ENCODE measurements around the gene SLC9A7. TPM values are rescaled to one million over a fixed set of nuclear protein-coding genes. Genes with fewer than 3 reads are reported as not detected.

Gene SLC9A7
- total RNA-seq, 1 donor from 2014 or later: 30.6 TPM

GRCh38 chrX:46620505-46620904 is 138.4 kb downstream of the SLC9A7 start:
- DNase-seq (ENCODE audit: low spot score in 2 of 2): no peak
- no peak for FAIRE-seq

GRCh38 chrX:46618947-46619346 is 140.0 kb downstream of the SLC9A7 start:
- DNase-seq (ENCODE audit: low spot score in 2 of 2) (no peak), FAIRE-seq (no peak)

GRCh38 chrX:46617906-46618305 is 141.0 kb downstream of the SLC9A7 start:
- no peak for FAIRE-seq
- no peak for DNase-seq (ENCODE audit: low spot score in 2 of 2)

GRCh38 chrX:46611658-46612362 is 147.1 kb downstream of the SLC9A7 start:
- FAIRE-seq: no peak
- no peak for DNase-seq (ENCODE audit: low spot score in 2 of 2)

- DNase-seq (ENCODE audit: low spot score in 2 of 2): no peak
- no peak for FAIRE-seq
Measured at GRCh38 chrX:46610070-46610658, 148.8 kb downstream of the SLC9A7 start.

GRCh38 chrX:46607916-46608315 is 151.0 kb downstream of the SLC9A7 start:
- no peak for DNase-seq (ENCODE audit: low spot score in 2 of 2)
- no peak for FAIRE-seq

- FAIRE-seq (no peak), DNase-seq (ENCODE audit: low spot score in 2 of 2) (no peak)
Measured at GRCh38 chrX:46602468-46603102, 156.3 kb downstream of the SLC9A7 start.

GRCh38 chrX:46601283-46601682 is 157.6 kb downstream of the SLC9A7 start:
- DNase-seq (ENCODE audit: low spot score in 2 of 2) (no peak), FAIRE-seq (no peak)

GRCh38 chrX:46599051-46599560 is 159.8 kb downstream of the SLC9A7 start:
- no peak for DNase-seq (ENCODE audit: low spot score in 2 of 2)
- no peak for FAIRE-seq

GRCh38 chrX:46597771-46598170 is 161.1 kb downstream of the SLC9A7 start:
- FAIRE-seq (no peak), DNase-seq (ENCODE audit: low spot score in 2 of 2) (no peak)

- FAIRE-seq (no peak), DNase-seq (ENCODE audit: low spot score in 2 of 2) (no peak)
Measured at GRCh38 chrX:46597208-46597607, 161.7 kb downstream of the SLC9A7 start.

- FAIRE-seq (no peak), DNase-seq (ENCODE audit: low spot score in 2 of 2) (no peak)
Measured at GRCh38 chrX:46595084-46595483, 163.8 kb downstream of the SLC9A7 start.

- no peak for FAIRE-seq
- DNase-seq (ENCODE audit: low spot score in 2 of 2): no peak
Measured at GRCh38 chrX:46589977-46590723, 168.8 kb downstream of the SLC9A7 start.

GRCh38 chrX:46588263-46588662 is 170.7 kb downstream of the SLC9A7 start:
- DNase-seq (ENCODE audit: low spot score in 2 of 2): no peak
- FAIRE-seq: no peak

- DNase-seq (ENCODE audit: low spot score in 2 of 2): no peak
- FAIRE-seq: no peak
Measured at GRCh38 chrX:46587753-46588171, 171.2 kb downstream of the SLC9A7 start.

GRCh38 chrX:46587158-46587557 is 171.8 kb downstream of the SLC9A7 start:
- FAIRE-seq (no peak), DNase-seq (ENCODE audit: low spot score in 2 of 2) (no peak)

GRCh38 chrX:46584736-46585135 is 174.2 kb downstream of the SLC9A7 start:
- no peak for DNase-seq (ENCODE audit: low spot score in 2 of 2)
- FAIRE-seq: no peak

GRCh38 chrX:46582966-46583365 is 176.0 kb downstream of the SLC9A7 start:
- no peak for DNase-seq (ENCODE audit: low spot score in 2 of 2)
- no peak for FAIRE-seq

- DNase-seq (ENCODE audit: low spot score in 2 of 2) (no peak), FAIRE-seq (no peak)
Measured at GRCh38 chrX:46582325-46582724, 176.6 kb downstream of the SLC9A7 start.

GRCh38 chrX:46580613-46581012 is 178.3 kb downstream of the SLC9A7 start:
- no peak for DNase-seq (ENCODE audit: low spot score in 2 of 2)
- FAIRE-seq: no peak

GRCh38 chrX:46579250-46579649 is 179.7 kb downstream of the SLC9A7 start:
- DNase-seq (ENCODE audit: low spot score in 2 of 2) (no peak), FAIRE-seq (no peak)
